GM19193 (cell line): ENCODE measurements around the gene PDC.

Experiments used
- POLR2A ChIP-seq: IDR thresholded peaks from 4 replicates; pipeline ENCODE4 v1.6.1; 2011; ENCODE audit not compliant: insufficient read depth, insufficient read length; ENCODE audit errors: extremely low read depth

PDC gene

GRCh38 chr1:186482661-186483255, 21.8 kb upstream of the PDC start:
- no peak for TF ChIP-seq POLR2A

- no peak for TF ChIP-seq POLR2A
These were observed 20.5 kb upstream of the PDC start for GRCh38 chr1:186481303-186481888.

- TF ChIP-seq POLR2A = no peak
These were observed 18.2 kb upstream of the PDC start for GRCh38 chr1:186479162-186479561.

- no peak for TF ChIP-seq POLR2A
These were observed 15.5 kb upstream of the PDC start for GRCh38 chr1:186476264-186477040.

GRCh38 chr1:186474208-186474607, 13.3 kb upstream of the PDC start:
- no peak for TF ChIP-seq POLR2A

GRCh38 chr1:186473047-186473446, 12.1 kb upstream of the PDC start:
- TF ChIP-seq POLR2A = no peak

GRCh38 chr1:186465946-186466345, 5.0 kb upstream of the PDC start:
- TF ChIP-seq POLR2A = no peak

GRCh38 chr1:186463926-186464325, 3.0 kb upstream of the PDC start:
- no peak for TF ChIP-seq POLR2A

- no peak for TF ChIP-seq POLR2A
These were observed 2.6 kb upstream of the PDC start for GRCh38 chr1:186463511-186463910.

GRCh38 chr1:186456729-186457255, 4.1 kb downstream of the PDC start:
- no peak for TF ChIP-seq POLR2A

- TF ChIP-seq POLR2A = no peak
These were observed 5.9 kb downstream of the PDC start for GRCh38 chr1:186454981-186455380.

GRCh38 chr1:186446152-186446551, 14.8 kb downstream of the PDC start:
- TF ChIP-seq POLR2A = no peak

GRCh38 chr1:186443638-186444037, 17.3 kb downstream of the PDC start:
- no peak for TF ChIP-seq POLR2A

- TF ChIP-seq POLR2A = no peak
These were observed 18.1 kb downstream of the PDC start for GRCh38 chr1:186442651-186443375.

- no peak for TF ChIP-seq POLR2A
These were observed 20.3 kb downstream of the PDC start for GRCh38 chr1:186440584-186440983.

- TF ChIP-seq POLR2A = no peak
These were observed 22.3 kb downstream of the PDC start for GRCh38 chr1:186438567-186438966.

GRCh38 chr1:186435336-186435735, 25.6 kb downstream of the PDC start:
- TF ChIP-seq POLR2A = no peak
